NCI-H2227 (cell line): ENCODE results near the gene SSTR1.

Experiments
- DNase-seq: peaks from one replicate; lab custom pipeline; 2025; ENCODE audit not compliant: unreplicated experiment; lab: John Stamatoyannopoulos, UW

SSTR1 gene

GRCh38 chr14:38233218-38233617 lies 25.5 kb downstream of the SSTR1 start:
- no peak for DNase-seq

- no peak for DNase-seq
Observed at GRCh38 chr14:38238332-38238731, 30.6 kb downstream of the SSTR1 start.

GRCh38 chr14:38238878-38239277 lies 31.2 kb downstream of the SSTR1 start:
- DNase-seq, result no peak

GRCh38 chr14:38243696-38244240 lies 36.1 kb downstream of the SSTR1 start:
- no peak for DNase-seq

GRCh38 chr14:38248321-38249028 lies 40.8 kb downstream of the SSTR1 start:
- DNase-seq, result no peak

- DNase-seq, result no peak
Observed at GRCh38 chr14:38250331-38250730, 42.6 kb downstream of the SSTR1 start.

- DNase-seq, result no peak
Observed at GRCh38 chr14:38252066-38252710, 44.5 kb downstream of the SSTR1 start.

- peak; percentile 9 for DNase-seq
Observed at GRCh38 chr14:38253676-38254075, 46.0 kb downstream of the SSTR1 start.

GRCh38 chr14:38254571-38255407 lies 47.1 kb downstream of the SSTR1 start:
- DNase-seq, result no peak

- DNase-seq, result no peak
Observed at GRCh38 chr14:38255408-38255672, 47.6 kb downstream of the SSTR1 start.

- no peak for DNase-seq
Observed at GRCh38 chr14:38255673-38256532, 48.2 kb downstream of the SSTR1 start, which contains the start of gene CLEC14A. Gene CLEC14A (minus strand): TSS chr14:38256093. CDS start chr14:38256022, 71 bp downstream.

- no peak for DNase-seq
Observed at GRCh38 chr14:38256533-38256840, 48.8 kb downstream of the SSTR1 start.

- DNase-seq, result no peak
Observed at GRCh38 chr14:38257507-38257906, 49.8 kb downstream of the SSTR1 start.

- DNase-seq, result no peak
Observed at GRCh38 chr14:38261620-38262019, 53.9 kb downstream of the SSTR1 start.
